HK-2 (cell line): Measurements from ENCODE around the gene GRIK5.
"Not testable (repeated sequence)": the region's sequence is repeated elsewhere in the genome, so short reads cannot be mapped to it uniquely, and the experiment has no call there.

ENCODE experiments used
- DNase-seq: peaks from one replicate; pipeline ENCODE4 v3.0.0-alpha.2; 2018; ENCODE audit not compliant: unreplicated experiment

Gene GRIK5

DNA sequence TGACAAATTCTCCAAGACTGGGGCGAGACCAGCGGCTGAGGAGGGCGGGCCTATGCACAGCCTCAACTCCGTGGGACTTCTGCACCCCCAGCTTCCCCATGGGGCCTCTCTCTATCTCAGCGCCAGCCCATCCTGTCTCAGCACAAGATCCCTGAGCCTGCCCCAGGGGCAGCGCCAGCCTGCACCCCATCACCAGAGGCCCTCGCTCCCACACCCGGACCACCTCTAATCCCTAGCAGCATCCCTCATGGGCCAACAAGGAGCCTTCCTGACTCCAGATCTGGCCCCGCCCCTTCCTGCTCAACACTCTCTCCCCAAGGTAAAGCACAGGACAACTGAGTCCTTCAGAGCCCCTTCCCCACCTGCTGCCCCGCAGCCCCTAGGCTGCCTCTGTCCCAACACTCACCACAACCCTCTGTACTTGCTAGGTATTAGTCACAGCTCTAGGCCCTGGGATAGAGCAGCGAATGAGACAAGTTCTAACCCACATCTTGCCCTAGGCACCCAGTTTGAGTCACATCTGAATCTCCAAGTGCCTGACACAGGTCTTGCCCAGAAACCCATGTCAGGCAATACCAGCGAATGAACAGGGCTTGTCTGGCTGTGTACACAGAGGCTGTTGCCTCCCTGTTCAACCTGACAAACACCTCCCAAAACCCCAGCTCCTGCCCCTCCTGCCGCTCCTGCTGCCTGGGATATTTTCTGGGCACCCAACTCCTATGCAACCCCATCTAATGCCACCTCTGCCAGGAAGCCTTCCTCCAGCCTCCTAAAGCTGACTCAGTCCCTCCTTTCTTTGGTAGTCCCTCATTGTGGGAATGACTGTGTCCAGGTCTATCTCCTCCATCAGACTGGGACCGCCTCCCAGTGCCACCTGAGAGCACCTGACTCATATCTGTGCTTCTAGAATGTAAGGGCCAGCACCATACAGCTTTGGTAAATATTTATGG is 18.6 kb downstream of the GRIK5 start:
- no peak for DNase-seq

DNA sequence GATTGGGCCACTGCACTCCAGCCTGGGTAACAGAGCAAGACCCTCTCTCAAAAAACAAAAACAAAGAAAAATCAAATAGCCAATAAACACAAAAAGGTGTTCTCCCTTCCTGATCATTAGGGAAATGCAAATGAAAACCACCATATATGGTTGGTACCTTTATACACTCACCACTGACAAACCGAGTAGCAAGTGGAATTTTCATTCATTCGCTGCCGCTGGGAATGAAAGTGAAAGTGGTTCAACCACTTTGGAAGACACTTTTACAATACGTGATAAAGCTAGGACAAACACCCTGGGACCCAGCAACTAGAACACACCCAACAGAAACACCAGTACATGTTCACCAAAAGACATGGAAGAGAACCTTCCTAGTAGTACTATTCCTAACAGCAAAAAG is 21.0 kb downstream of the GRIK5 start:
- no peak for DNase-seq

DNA sequence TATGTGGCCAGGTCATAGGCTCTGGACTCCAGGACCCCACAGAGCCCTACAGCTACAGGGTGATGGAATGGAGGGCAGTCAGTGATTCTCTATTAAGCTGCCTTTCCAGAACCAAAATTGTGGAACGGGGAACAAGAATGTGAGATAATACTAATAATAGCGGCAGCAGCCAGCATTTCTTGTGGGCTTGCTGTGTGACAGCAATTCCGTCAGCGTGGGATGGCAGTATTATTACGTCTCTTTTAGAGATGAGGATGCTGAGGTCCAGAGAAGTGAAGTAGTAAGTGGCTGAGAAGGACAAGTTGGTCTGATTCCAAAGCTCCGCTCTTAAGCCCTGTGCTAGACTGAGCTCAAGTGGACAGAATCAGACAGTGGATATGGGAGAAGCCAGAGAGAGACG is 24.4 kb downstream of the GRIK5 start:
- no peak for DNase-seq

GRCh38 chr19:42042455-42043170 is 27.4 kb downstream of the GRIK5 start:
- no peak for DNase-seq

- DNase-seq: not testable (repeated sequence)
These were observed 29.5 kb downstream of the GRIK5 start for GRCh38 chr19:42040491-42040890.

DNA sequence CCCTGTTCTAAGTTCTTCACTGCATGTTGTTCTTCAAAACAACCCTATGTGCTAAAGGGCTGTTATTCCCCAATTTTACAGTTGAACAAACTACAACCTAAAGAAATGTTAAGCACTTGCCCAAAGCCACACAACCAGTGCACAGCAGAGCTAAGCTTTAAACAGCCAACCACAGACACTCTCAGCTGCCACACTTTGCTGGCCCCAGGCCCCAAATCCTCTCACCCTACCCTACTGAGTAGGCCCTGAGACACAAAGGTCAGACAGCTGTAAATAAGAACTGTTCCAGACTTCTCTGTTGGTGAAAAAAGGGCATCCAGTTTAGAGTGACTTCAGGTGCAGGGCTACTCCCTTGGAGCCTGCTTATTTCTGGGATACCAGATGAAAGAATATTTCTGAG is 30.0 kb downstream of the GRIK5 start:
- no peak for DNase-seq

DNA sequence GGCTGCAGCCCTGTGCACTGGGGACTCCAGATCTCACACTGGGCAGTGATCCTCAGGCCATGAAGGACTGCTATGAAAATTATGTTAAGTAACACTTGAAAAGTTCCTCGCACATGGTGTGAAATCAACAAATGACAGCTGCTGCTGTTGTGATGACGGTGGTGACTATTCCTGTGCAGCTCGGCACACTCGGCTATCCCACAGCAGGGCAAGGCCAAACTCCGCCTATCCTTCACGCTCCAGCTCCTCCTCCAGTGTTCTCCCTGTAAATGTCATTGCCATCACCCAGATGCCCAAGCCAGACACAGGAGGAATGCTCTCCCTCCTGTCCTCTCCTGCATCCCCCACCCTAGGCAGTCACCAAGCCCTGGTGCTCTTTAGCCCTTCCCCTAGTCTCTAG is 31.3 kb downstream of the GRIK5 start:
- DNase-seq: no peak

DNA sequence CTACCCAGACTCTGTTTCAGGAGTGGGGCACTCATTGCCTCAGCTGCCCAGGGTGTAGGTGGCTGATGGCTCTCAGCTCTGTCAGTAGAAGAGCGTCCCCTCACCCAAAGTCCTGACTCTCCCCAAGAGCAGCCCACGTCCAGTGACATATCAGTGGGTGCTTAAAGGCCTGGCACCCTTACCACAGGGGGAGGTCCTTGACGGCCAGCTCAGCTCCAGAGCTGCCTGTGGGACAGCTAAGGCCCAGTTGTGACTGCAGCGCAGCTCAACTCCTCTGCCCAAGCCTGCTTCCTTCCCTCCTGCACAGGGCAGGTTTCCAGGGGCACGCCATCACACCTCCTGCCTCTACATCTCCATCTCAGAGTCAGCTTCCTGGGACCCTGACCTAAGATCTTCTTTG is 32.4 kb downstream of the GRIK5 start:
- no peak for DNase-seq

GRCh38 chr19:42034640-42035391 is 35.2 kb downstream of the GRIK5 start:
- DNase-seq: peak; percentile 61

GRCh38 chr19:42033413-42033812 is 36.6 kb downstream of the GRIK5 start:
- DNase-seq: no peak

GRCh38 chr19:42032431-42032830 is 37.6 kb downstream of the GRIK5 start:
- DNase-seq: no peak

DNA sequence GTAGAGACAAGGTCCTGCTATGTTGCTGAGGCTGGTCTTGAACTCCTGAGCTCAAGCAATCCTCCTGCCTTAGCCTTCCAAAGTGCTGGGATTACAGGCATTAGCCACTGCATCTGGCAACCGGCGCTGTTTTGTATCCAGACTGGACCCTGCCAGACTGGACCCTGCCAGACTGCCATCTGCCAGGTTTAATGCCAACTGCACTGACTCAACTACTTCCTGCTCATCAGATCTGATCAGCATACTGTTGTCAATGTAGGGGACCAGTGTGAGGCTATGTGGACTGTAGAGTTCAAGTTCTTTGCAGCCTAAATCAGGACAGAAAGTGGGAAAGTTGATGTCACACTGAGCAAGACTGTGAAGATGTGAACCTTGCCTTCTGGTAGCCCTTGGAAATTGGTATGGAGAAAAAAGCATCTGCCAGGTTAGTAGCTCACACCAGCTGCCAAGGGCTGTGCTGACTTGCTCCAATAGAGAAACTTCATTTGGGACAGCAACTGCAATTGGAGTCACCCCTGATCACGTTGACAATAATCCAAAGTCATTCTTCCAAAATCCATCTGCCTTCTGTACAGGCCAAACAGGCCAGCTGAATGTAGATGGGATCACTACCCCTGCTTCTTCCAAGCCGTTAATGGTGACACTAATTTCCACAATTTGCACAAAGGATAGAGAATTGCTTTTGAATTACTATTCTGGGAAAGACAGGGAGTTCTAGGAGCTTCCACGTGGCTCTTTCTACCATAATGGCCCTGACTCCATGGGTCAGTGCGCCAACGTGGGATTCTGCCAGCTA is 39.2 kb downstream of the GRIK5 start:
- no peak for DNase-seq

DNA sequence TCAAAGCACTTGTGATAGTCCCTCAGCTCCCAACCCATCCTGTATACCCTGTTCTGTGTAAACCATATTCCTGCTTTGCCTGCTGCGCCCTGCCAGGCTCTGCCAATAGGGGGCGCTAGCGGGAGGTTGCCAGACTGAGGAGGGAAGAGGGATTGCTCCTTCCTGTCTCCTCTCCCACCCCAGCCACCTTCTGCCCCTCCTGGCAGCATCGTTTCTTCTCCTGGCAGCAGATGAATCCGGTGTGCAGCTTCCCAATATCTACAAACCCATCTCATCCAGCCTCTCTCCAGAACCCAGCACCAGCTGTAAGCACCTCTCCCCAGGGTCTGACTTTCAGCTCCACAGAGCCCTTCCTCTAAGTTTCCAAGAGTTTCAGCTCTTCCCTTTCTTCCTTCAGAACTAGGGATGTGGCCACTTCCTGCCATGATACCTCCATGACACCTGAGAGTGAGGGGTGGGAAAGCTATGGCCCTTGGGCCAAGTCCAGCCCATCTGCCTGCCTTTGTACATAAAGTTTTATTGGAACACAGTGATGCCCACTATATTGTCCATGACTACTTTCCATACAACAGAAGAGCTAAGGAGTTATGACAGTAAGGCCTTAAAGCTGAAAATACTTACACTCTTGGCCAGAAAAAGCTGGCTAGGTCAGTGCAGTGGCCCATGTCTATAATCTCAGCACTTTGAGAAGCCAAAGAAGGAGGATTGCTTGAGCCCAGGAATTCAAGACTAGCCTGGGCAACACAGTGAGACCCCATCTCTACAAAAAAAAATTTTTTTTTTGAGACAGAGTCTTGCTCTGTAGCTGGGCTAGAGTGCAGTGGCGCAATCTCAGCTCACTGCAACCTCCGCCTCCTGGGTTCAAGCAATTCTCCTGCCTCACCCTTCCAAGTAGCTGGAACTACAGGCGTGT is 41.4 kb downstream of the GRIK5 start:
- peak; percentile 16 for DNase-seq

DNA sequence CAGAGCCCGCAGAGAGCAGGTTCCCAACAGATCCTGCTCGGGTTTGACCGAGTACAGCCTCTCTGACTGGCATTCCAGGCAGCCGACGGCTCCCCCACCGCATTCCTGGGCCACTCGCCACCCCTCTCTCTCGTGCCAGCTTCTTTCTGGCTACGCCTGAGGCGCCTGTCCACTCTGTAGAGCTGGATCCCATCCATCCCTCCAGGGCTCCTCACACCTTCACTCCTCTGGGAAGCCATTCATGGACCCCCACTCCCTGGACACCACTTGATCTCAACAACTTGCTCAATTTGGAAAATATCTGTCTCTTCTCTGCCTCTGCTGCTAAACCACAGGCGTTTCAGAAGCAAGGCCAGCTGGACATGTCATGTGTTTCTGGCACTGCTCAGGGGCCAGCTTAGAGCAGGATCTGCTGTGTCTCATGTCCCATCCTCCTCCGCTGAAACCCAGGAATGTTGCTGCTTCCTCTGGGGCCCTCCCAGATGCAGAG is 45.3 kb downstream of the GRIK5 start:
- DNase-seq: no peak

GRCh38 chr19:42023943-42024260 is 46.1 kb downstream of the GRIK5 start:
- no peak for DNase-seq

GRCh38 chr19:42023121-42023942 is 46.7 kb downstream of the GRIK5 start:
- no peak for DNase-seq

- DNase-seq: no peak
These were observed 47.4 kb downstream of the GRIK5 start for GRCh38 chr19:42022616-42023015.

GRCh38 chr19:42021185-42021584 is 48.8 kb downstream of the GRIK5 start:
- DNase-seq: no peak

DNA sequence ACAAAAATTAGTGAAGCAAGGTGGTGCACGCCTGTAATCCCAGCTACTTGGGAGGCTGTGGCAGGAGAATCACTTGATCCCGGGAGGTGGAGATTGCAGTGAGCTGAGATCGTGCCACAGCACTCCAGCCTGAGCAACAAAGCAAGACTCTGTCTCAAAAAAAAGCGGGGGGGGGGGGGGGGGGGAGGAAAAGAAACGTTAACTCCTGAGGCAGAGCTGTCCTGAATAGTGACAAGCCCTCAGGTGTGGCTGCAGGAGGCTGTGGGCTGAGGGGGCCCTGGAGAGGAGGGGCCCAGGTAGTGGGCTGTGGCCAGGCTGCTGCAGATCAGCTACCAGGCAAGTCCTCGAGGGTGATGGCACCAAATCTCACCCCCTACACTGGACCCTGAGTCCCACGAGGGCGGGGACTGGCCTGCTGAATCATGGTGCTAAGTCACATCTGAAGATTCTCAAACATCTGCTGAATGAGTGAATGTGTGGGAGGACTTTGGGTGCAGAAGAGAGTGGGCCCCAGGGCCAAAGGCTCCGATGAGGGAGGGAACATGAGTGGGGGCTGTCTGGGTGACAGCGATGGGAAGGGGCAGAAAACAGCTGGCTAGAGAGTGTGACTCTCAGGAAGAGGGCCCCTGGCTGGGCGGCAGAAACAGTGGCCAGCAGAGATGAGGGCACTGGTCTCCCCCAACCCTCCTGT is 51.4 kb downstream of the GRIK5 start:
- DNase-seq: no peak
